Measurements from ENCODE around the gene DLEC1. TPM values are rescaled to one million over a fixed set of nuclear protein-coding genes. Genes with fewer than 3 reads are reported as not detected.
A peak's percentile ranks its signal among the peaks of the same experiment; 100 is the strongest.

Gene DLEC1
- total and polyA plus RNA-seq, 9 of the 15 experiments (the other 6 are each of a cell fraction or from before 2014, with no cell fraction given), result 0.07 to 0.08 TPM; not detected in 7

- TF ChIP-seq NFE2L1 (tag; IDR thresholded peaks at IDR 0.05; ENCODE audit: borderline replicate concordance, low read depth), result no peak
- TF ChIP-seq FOSL1 (tag; conservative IDR thresholded peaks at IDR 0.05), result 0 out of 2 replicates have a peak, but pooled peaks have one; percentile 42
- peak; percentile 71 for TF ChIP-seq RB1 (IDR thresholded peaks at IDR 0.05; ENCODE audit: low read depth)
- TF ChIP-seq, protein P1, sequence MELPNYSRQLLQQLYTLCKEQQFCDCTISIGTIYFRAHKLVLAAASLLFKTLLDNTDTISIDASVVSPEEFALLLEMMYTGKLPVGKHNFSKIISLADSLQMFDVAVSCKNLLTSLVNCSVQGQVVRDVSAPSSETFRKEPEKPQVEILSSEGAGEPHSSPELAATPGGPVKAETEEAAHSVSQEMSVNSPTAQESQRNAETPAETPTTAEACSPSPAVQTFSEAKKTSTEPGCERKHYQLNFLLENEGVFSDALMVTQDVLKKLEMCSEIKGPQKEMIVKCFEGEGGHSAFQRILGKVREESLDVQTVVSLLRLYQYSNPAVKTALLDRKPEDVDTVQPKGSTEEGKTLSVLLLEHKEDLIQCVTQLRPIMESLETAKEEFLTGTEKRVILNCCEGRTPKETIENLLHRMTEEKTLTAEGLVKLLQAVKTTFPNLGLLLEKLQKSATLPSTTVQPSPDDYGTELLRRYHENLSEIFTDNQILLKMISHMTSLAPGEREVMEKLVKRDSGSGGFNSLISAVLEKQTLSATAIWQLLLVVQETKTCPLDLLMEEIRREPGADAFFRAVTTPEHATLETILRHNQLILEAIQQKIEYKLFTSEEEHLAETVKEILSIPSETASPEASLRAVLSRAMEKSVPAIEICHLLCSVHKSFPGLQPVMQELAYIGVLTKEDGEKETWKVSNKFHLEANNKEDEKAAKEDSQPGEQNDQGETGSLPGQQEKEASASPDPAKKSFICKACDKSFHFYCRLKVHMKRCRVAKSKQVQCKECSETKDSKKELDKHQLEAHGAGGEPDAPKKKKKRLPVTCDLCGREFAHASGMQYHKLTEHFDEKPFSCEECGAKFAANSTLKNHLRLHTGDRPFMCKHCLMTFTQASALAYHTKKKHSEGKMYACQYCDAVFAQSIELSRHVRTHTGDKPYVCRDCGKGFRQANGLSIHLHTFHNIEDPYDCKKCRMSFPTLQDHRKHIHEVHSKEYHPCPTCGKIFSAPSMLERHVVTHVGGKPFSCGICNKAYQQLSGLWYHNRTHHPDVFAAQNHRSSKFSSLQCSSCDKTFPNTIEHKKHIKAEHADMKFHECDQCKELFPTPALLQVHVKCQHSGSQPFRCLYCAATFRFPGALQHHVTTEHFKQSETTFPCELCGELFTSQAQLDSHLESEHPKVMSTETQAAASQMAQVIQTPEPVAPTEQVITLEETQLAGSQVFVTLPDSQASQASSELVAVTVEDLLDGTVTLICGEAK (IDR thresholded peaks at IDR 0.05), result peak; percentile 93
- TF ChIP-seq, protein P1 (CRISPR knock-in tag; IDR thresholded peaks at IDR 0.05), result no peak
- peak; percentile 78; the same call in 1 of the 2 replicates for TF ChIP-seq ZNF175 (CRISPR knock-in tag; IDR thresholded peaks at IDR 0.05; ENCODE audit: low read depth)
- TF ChIP-seq MCM7 (IDR thresholded peaks at IDR 0.05), result no peak
- peak; percentile 61; the same call in 1 of the 2 replicates for TF ChIP-seq EP300 (IDR thresholded peaks at IDR 0.05; ENCODE audit: low read length)
- no peak for TF ChIP-seq NCOA4 (IDR thresholded peaks at IDR 0.05; ENCODE audit: partially characterized antibody)
- peak; percentile 98 for TF ChIP-seq ATF3 (IDR thresholded peaks at IDR 0.05)
- 0 out of 2 replicates have a peak, but pooled peaks have one; percentile 56 for TF ChIP-seq ATF3 (CRISPR knock-in tag; conservative IDR thresholded peaks at IDR 0.05)
- no peak for TF ChIP-seq NFXL1 (CRISPR knock-in tag; IDR thresholded peaks at IDR 0.05)
- no peak for TF ChIP-seq HMGN3 (IDR thresholded peaks at IDR 0.05; ENCODE audit: borderline replicate concordance, extremely low read depth, insufficient read length, low read depth, low read length)
- TF ChIP-seq ZNF217 (CRISPR knock-in tag; IDR thresholded peaks at IDR 0.05), result no peak
- no peak for TF ChIP-seq HNRNPUL1 (IDR thresholded peaks at IDR 0.05; ENCODE audit: low read length)
- peak; percentile 89 for TF ChIP-seq SUPT5H (IDR thresholded peaks at IDR 0.05)
- peak; percentile 74; the same call in 1 of the 2 replicates for TF ChIP-seq CBX1 (IDR thresholded peaks at IDR 0.05; ENCODE audit: low read depth)
- TF ChIP-seq ZNF143 (CRISPR knock-in tag; IDR thresholded peaks at IDR 0.05), result no peak
- peak; percentile 100 for TF ChIP-seq THAP7 (CRISPR knock-in tag; IDR thresholded peaks at IDR 0.05)
Measured at GRCh38 chr3:38164952-38165721, 126.1 kb downstream of the DLEC1 start, which contains the start of gene OXSR1 (continued).
